GM18498 (cell line): ENCODE measurements around the gene DIP2B.
A peak's percentile ranks its signal among the peaks of the same experiment; 100 is the strongest.

Experiments used
- ATAC-seq: cut with Tn5 transposase; IDR thresholded peaks from one replicate; pipeline ENCODE4 v1.9.1; 2021; ENCODE audit warnings: mild to moderate bottlenecking, moderate library complexity; ENCODE audit not compliant: unreplicated experiment

Gene DIP2B

GRCh38 chr12:50574601-50575348 is 70.0 kb downstream of the DIP2B start:
- ATAC-seq: no peak

- no peak for ATAC-seq
These were observed 75.0 kb downstream of the DIP2B start for GRCh38 chr12:50579757-50580267.

- no peak for ATAC-seq
These were observed 75.7 kb downstream of the DIP2B start for GRCh38 chr12:50580436-50580835.

GRCh38 chr12:50581226-50582184 is 76.7 kb downstream of the DIP2B start:
- ATAC-seq: no peak

GRCh38 chr12:50584135-50584534 is 79.3 kb downstream of the DIP2B start:
- no peak for ATAC-seq

- ATAC-seq: no peak
These were observed 85.1 kb downstream of the DIP2B start for GRCh38 chr12:50589650-50590435.

- ATAC-seq: no peak
These were observed 86.1 kb downstream of the DIP2B start for GRCh38 chr12:50590869-50591268.

- no peak for ATAC-seq
These were observed 90.9 kb downstream of the DIP2B start for GRCh38 chr12:50595667-50596066.

GRCh38 chr12:50597200-50598195 is 92.7 kb downstream of the DIP2B start:
- ATAC-seq: peak; percentile 92

- ATAC-seq: no peak
These were observed 93.6 kb downstream of the DIP2B start for GRCh38 chr12:50598321-50598862.

- ATAC-seq: no peak
These were observed 94.7 kb downstream of the DIP2B start for GRCh38 chr12:50599366-50600095.

- no peak for ATAC-seq
These were observed 95.6 kb downstream of the DIP2B start for GRCh38 chr12:50600364-50600763.

- ATAC-seq: no peak
These were observed 99.2 kb downstream of the DIP2B start for GRCh38 chr12:50603817-50604639.

GRCh38 chr12:50604640-50604920 is 99.8 kb downstream of the DIP2B start:
- no peak for ATAC-seq

GRCh38 chr12:50606675-50607375 is 102.0 kb downstream of the DIP2B start:
- ATAC-seq: no peak

GRCh38 chr12:50609292-50609874 is 104.6 kb downstream of the DIP2B start:
- no peak for ATAC-seq

- no peak for ATAC-seq
These were observed 105.4 kb downstream of the DIP2B start for GRCh38 chr12:50610171-50610570.
